Right kidney (tissue), 1 donor: ENCODE results near the gene TCIRG1.

Experiments
- DNase-seq: peaks from one replicate; pipeline ENCODE4 v3.0.0-alpha.2; 2016

The TCIRG1 gene

GRCh38 chr11:68036717-68037239 is 2.0 kb upstream of the TCIRG1 start:
- no peak for DNase-seq

DNA sequence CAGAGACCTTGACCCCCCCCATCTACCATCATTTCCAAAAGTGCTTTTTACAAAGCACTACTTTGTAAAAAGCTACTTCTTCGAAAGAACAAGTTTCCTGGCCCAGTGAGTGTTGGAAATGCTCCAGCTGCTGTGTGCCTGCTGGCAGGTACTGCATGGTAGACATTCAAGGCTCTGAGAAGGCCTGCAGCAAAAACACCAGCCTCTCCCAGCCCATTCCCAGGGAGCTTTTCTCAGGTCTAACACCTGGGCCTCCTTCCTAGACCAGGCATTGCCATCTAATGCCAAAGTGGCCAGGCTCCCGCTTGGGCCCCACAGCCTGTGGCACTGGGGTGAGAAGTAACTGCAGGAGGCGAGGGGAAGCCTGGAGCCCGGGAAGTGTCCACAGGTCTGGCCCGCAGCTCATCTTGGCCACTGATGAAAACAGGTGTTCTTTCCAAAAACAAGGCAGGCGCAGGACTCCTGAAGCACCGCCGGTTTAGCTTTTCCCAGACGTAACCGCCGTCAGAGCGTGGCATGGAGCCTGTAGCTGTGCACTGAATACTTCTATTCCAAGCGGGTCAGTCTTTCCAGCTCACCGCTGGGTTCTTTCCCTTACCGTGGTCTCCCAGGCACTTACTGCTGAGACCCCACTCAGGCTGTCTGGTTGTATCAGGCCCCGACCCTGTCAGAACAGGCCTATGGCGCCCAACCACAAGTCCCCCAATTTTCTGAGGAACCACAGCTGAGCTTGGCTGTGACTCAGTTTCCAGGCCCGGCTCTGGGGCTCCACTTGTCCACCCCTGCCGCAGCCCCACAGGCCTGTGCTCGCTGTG is 1.2 kb upstream of the TCIRG1 start:
- DNase-seq: no peak

DNA sequence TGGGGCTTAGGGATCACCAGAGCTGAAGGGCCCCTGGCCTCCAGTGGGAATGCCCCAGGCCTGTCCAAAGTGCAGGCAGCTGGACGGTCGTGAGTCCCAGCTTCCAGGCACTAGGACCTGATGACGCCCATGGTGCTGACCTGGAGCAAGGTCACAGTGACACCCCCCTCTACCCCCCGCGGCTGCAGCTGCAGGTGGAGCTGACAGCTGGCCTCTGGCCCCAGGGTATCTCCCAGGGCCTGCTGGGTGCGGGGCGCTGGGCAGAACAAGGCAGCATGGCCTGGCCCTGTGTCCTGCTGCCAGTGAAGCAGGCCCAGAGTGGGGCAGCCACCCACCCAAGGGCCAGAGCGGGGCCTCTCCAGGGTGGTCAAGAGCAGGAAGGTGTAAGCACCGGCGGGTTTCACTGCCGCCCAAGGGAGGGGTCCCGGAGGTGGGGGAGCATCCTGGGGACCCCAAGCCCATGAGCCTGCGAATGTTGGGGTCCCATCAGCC is 553 bp upstream of the TCIRG1 start:
- no peak for DNase-seq

DNA sequence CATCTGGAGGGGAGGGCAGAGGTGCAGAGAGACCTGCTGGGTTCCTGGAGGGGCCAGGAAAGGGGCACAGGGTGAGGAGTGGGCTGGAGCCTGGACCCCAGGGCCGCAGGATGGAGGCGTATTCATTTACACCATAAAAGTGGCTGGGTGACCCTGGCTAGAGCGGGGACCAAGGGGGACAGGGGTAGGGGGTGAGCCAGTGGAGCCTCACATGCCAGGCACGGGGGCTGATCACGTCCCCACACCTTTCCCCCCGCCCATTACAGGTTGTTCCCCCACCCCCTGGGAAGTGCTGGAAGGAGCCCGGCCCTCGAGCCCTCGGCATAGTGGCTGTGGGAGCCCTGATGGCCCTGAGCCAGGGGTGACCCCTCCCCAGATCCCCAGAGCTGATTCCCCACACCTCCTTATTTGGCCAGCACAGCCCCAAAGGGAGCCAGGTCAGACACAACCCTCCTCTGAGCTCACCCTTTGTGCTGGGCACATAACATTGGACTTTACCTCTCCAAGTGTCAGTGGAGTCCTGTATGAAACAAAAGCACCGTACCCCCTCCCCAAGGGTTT is 781 bp downstream of the TCIRG1 start:
- no peak for DNase-seq

- DNase-seq: peak; percentile 63
These were observed 1.5 kb downstream of the TCIRG1 start for GRCh38 chr11:68040101-68040956.

DNA sequence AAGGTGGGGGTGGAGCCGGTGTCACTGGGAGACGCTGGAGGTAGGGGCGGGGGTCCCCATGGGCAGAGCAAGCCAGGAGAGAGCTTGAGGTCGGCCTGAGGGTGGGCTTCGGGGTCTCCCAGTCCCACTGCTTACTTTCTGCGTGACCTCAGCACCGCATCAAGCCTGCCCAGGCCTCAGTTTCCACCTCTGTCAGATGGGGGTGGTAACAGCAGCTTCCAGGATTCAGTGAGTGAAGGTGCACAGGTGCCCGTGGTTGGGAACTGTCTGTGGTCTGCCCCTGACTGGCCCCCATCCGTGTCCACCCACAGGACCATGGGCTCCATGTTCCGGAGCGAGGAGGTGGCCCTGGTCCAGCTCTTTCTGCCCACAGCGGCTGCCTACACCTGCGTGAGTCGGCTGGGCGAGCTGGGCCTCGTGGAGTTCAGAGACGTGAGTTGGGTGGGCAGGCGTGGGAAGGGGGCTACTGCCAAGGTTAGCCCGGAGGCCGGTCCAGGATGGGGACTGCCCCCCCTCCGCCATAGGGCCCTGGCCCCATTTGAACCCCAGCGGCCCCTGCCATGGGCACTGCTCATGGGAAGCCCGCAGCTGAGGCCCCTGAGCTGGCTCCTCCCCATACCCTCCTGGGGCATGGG is 2.2 kb downstream of the TCIRG1 start:
- no peak for DNase-seq

DNA sequence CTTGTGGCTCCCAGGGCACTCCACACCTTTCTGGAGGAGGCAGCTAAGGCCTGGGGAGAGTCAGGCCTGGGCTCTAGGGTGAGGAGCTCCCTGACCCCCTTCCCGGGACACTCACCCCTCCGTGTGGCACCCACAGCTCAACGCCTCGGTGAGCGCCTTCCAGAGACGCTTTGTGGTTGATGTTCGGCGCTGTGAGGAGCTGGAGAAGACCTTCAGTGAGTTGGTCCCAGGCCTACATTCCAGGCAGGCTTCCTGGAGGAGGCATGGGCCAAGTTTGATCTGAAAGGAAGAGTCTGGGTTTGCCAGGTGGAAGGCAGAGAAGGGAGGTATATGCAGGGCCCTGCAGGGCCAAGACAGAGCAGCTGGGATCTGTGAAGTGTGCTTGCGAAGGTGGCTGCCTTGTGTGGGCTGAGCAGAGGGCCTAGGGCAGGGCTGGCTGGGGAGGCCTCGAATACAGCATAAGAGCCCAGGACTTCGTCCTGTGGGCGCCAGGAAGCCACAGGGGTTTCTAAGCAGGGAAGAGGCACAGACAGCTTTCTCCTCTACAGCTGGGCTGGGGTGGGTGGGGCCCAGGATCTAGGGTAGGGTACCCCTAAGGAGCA is 2.9 kb downstream of the TCIRG1 start:
- DNase-seq: no peak

- no peak for DNase-seq
These were observed 3.6 kb downstream of the TCIRG1 start for GRCh38 chr11:68042219-68043028.

DNA sequence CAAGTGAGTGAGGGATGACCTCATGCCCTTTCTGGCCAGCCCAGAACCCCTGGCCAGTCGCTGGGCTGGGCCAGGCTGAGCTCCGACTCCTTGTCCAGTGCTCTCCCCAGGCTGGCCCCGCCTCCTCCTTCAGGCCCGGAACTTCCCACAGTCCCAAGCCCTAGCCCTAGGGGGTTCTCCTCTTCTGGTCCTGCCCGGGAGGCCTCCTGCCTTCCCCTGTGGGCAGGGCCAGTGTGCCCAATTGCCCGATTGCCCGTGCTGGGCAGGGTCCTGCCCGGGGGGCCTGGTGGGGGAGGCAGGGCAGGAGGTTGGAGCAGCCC is 4.2 kb downstream of the TCIRG1 start:
- no peak for DNase-seq

DNA sequence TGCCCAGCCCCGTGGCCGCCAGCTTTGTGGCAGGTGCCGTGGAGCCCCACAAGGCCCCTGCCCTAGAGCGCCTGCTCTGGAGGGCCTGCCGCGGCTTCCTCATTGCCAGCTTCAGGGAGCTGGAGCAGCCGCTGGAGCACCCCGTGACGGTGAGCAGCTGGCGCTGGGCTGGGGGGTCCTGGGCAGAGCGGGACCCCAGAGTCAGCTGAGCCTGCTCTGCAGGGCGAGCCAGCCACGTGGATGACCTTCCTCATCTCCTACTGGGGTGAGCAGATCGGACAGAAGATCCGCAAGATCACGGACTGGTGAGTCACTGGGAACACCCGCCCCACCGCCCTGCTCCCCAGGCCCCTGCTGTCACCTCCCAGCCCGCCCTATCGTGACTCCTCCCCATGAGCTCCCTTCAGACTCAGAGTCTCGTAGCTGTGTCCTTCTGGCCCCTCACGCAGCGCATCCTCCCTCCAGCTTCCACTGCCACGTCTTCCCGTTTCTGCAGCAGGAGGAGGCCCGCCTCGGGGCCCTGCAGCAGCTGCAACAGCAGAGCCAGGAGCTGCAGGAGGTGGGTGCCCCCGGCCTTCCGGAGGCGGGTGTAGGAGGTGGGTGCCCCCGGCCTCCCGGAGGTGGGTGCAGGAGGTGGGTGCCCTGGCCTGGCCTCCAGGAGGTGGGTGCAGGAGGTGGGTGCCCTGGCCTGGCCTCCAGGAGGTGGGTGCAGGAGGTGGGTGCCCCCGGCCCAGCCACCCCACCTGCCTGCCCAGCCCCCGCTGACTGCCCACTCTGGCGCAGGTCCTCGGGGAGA is 4.7 kb downstream of the TCIRG1 start:
- DNase-seq: no peak

- no peak for DNase-seq
These were observed 5.5 kb downstream of the TCIRG1 start for GRCh38 chr11:68044145-68044813.

GRCh38 chr11:68044898-68045351 is 6.1 kb downstream of the TCIRG1 start:
- no peak for DNase-seq

DNA sequence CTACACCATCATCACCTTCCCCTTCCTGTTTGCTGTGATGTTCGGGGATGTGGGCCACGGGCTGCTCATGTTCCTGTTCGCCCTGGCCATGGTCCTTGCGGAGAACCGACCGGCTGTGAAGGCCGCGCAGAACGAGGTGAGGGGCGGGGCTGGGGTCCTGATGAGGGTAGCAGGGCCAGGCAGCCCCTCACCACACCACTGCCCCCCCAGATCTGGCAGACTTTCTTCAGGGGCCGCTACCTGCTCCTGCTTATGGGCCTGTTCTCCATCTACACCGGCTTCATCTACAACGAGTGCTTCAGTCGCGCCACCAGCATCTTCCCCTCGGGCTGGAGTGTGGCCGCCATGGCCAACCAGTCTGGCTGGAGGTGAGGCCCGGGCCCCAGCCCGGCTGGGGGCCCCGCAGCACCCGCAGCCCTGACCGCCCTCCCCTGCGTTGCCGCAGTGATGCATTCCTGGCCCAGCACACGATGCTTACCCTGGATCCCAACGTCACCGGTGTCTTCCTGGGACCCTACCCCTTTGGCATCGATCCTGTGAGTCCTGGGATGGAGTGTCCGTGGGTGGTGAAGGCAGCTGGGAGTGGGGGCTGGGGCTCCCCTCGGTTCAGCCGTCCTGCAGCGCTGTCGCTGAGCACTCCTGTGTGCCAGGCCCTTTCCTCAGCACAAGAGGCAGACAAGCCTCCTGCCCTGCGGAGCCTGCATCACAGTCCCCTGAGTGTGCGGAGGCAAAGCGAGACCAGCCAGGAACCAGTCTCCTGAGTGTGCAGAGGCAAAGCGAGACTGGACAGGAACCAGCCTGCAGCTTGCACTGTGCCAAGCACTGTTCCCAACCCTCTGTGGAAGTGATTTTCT is 8.8 kb downstream of the TCIRG1 start:
- no peak for DNase-seq

DNA sequence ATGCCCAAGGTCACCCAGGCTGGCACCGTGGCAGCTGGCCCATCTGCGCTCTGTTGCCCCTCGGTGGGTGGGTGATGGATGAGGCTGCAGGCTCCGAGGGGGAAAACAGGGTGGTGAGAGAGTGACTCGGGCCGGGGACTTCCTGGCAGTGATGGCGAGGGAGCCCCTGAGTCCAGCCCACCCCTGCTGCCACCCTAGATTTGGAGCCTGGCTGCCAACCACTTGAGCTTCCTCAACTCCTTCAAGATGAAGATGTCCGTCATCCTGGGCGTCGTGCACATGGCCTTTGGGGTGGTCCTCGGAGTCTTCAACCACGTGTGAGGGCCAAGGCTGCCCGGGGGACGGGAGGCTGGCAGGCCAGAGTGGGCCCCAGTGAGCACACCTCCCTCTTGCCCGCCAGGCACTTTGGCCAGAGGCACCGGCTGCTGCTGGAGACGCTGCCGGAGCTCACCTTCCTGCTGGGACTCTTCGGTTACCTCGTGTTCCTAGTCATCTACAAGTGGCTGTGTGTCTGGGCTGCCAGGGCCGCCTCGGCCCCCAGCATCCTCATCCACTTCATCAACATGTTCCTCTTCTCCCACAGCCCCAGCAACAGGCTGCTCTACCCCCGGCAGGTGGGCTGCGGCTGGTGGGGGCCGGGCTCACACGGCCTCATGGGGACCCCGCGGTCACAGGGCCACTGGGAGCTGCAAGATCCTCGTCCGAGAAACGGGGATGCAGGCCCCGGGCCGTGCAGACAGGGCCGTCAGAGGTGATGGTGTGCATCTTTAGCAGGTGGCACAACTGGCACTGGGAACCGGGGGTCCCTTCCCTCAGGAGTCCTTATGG is 10.1 kb downstream of the TCIRG1 start:
- no peak for DNase-seq

GRCh38 chr11:68049509-68050370 is 10.9 kb downstream of the TCIRG1 start:
- DNase-seq: no peak

DNA sequence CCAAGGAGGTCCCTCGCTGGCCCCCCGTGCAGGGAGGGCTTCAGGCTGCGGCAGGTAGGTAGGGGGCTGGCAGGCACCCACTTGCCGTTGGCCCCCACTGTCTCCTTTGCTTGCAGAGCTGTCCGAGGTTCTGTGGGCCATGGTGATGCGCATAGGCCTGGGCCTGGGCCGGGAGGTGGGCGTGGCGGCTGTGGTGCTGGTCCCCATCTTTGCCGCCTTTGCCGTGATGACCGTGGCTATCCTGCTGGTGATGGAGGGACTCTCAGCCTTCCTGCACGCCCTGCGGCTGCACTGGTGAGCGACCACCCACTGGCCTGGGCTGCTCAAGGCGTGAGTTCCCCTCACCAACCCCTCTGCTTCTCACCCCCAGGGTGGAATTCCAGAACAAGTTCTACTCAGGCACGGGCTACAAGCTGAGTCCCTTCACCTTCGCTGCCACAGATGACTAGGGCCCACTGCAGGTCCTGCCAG is 11.6 kb downstream of the TCIRG1 start:
- no peak for DNase-seq
